Islet precursor cell (in vitro differentiated cells): Measurements from ENCODE around the gene SORBS1.

Experiments
- DNase-seq: peaks from one replicate; pipeline ENCODE4 v3.0.0-alpha.2; 2018

Gene SORBS1

DNA sequence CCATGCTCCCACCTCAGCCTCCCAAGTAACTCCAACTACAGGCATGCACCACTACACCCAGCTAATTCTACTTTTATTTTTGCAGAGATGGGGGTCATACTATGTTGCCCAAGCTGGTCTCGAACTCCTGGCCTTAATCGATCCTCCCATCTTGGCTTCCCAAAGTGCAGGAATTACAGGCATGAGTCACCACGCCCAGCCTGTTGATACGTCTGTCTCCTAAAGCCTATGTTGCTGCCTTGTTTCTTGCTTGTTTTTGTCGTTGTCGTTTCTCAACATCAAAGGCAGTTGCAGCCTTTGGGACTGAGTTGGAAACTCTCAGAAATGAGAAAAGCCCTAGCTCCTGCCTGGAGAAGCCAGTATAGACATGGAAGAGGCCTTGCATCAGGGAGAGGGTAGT, 49.9 kb downstream of the SORBS1 start:
- DNase-seq, result peak; percentile 62

DNA sequence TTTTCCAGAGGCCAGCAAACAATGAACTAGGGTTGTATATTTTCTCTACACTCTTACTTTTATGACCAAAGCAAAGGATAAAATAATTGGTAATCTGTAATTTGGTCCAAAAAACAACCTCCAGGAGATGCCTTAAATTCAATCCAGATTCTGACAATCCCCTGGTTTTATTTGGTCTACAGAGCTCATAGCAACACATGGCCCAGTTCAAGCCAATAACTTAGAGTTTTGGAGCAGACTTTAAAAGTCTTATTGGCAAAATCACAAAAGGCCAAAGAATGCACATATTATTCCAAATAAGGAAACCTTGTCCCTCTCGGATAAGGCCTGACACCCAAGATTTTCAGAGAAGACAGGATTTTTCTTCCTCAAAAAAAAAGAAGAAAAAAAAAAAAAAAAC, 51.9 kb downstream of the SORBS1 start:
- DNase-seq, result no peak

DNA sequence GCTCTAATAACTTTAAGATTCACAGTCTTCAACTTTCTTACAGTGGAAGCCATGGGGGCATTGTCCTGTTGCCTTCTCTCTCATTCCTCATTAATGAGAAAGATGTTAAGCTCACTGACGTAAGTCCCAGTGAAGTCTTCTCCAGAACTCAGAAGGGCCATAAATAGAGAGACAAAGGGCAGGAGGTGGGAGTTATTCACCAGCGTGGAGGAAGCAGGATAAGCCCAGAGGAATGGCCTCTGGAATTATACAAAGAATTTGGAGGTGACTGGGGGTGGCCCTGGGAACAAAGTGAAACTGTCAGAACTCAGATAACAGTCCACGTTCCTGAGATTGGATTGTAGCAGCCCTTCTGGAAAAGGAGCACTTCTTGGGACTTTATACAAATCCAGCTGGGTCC, 52.4 kb downstream of the SORBS1 start:
- DNase-seq, result no peak

DNA sequence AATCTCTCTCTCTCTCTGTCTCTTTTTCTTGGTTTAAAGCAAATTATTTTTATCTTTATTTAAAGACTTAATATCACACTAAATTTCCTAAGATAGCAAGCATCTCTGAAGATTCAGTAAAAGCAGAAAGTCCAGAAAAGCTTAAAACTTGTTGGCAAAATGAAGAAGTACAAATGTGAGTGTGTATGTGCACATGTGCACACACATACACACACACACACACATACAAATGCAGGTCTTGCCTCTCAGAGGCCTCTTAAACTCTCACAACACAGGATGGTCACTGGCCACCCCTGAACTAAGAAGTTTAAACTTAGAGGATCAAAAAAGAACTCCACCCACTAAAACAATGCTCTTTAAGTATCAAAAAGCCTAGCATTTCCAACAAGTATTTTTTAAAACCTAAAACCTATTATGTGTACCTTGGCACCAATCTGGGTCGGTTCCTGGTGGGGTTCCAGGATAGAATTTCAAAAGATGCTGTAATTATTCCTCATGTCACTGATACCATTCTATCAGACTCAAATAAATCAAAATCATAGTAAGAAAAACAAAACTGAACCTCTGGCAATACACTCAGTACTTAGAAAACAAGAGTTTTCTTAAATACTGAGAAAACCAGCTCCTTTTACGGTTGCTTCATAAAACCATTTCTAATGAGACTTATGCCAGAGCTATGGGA, 55.0 kb downstream of the SORBS1 start:
- no peak for DNase-seq

DNA sequence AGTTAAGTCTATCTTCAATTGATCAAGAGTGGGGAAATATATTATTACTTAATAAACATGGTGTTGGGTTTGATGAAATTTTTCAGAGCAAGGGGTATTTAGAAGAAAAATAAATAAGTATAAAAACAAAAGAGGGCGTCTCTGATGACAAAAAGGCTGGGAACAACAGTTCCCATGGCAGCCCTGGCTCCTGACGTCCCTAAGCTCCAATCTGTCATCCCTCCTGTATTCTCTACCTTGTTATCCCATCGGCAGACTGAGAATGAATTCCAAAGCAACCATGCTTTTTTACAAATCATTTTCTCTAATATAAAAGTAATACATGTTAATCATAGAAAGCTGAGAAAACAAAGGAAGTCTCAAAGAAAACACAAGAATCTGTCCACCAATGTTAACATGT, 55.5 kb downstream of the SORBS1 start:
- no peak for DNase-seq

DNA sequence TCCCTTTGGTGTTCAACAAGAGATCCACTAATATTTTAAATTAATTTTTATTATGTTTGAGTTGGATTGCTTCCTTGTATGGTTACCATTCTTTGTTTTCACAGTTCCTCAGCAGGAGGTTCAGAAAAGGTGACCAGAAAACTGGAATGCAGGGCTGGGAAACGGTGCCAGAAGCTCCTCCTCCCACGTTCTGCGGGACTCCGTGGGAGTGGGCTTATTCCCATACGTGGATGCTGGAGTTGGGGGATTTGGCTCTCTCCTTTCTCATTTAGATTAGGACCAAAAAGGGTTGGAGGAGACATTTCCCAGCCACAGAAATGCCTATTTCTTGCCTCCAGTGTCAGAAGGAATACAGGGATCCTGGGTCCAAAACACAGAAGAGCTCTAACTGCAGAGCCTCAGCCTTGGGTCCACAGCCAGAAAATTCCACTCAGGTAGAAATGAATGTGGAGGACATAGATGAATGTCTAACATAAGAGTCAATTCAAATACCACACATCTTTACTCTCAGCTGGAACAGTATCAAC, 56.0 kb downstream of the SORBS1 start:
- no peak for DNase-seq

DNA sequence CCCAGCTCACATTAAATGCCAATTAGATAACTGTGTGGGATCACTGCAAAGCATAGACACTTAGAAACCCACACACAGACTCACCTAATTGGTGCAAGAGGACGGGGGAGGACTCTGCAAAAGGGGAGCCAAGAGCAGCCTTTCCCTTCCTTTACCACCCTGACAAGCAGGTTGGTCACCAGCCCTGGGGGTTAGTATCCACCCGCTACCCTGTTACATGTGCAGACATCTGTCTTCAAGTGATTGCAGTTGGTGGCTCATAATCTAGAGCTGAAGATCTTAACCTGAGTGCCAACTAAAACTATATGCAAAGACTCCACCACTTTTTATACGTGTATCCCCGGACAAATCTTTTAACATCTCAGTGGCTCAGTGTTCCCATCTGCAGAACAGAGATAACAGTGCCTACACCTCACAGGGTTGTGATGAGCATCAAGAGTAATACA, 56.9 kb downstream of the SORBS1 start:
- DNase-seq, result no peak

DNA sequence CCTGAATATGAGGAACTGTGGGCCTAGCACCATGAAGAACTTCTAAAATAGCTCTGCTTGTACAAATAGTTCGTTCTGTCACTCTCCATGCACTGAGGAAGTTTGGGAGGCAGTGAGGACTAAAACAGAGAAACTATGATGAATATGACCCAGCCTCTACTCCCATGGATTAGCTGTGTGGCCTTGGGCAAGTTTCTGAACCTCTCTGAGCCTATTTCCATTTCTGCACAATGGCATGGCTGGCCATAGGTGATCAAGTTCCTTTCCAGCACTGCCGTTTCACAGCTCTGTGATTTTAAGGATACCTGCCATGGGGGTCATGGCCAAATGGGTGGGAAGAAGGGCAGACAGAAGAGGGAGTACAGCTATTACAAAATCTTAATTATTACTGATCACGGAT, 57.6 kb downstream of the SORBS1 start:
- DNase-seq, result no peak

DNA sequence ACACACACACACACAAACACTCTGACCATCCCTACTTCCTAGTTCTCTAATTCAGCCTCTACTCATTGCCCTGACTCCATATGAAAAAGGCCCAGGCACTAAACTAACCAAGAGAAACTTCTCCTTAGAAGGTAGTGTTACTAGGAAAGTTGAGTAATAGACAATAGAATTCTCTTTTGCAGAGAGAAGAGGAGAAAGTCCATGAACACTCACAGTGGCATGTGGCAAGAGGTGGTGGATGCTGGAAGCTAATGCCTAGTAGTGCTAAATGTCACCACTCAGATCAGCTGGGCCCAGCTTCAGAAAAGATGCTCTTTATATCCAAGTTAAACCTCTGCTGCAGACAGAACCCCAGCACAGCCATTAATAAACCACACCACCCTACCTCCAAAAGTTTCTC, 58.2 kb downstream of the SORBS1 start:
- DNase-seq, result no peak

DNA sequence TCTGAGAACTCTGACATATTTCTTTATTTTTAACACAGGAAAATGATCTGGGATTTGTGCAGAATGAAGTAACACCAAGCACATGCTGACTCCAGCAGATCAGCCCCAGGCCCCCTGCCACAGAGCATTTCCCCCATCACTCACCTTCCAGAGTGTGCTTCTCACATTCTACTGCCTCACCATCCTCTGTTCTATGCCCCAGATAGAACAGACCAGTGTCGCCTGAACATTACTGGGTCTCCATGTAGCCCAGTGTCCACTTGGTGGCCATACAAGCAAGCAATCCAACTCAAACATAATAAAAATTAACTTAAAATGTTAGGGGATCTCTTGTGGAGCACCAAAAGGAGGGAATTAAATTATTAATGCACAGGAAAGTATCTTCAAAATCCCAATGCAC, 58.8 kb downstream of the SORBS1 start:
- no peak for DNase-seq

DNA sequence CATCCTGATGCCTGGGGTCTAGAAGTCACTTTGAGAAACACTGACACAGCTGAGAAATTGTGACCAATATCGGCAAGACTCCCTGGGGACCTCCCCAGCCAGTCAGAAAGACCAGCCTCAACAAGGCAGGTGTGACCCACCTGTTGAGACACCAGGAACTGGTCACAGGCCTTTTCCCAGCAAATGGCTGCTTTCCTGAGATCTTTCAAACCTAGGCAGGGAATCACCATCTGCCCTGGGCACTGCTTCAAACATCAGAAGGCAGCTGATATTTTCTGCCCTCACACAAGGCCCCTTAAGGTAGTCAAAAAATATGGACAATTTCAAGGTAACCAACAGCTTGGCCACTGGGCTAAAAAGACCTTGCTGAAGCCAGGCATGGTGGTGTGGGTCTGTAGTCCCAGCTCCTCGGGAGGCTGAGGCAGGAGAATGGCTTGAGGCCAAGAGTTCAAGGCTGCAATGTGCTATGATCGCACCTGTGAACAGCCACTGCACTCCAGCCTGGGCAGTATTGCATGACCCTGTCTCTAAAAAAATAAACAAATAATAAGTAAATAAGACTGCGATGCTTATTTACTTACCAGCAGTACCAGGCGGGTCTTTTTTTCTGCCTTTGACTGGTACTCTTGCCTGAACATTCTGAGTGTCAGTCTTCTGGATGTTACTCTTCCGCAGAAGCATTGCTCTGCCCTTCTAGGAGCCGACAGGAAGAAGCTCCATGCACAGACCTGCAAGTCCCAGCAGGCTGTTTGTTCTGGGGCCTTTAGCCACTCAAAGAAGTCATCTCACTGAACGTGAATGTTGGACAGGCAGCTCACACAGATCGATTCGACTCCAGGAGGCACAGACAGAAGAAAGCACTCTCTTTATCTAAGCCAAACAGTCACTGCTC, 59.7 kb downstream of the SORBS1 start:
- no peak for DNase-seq

DNA sequence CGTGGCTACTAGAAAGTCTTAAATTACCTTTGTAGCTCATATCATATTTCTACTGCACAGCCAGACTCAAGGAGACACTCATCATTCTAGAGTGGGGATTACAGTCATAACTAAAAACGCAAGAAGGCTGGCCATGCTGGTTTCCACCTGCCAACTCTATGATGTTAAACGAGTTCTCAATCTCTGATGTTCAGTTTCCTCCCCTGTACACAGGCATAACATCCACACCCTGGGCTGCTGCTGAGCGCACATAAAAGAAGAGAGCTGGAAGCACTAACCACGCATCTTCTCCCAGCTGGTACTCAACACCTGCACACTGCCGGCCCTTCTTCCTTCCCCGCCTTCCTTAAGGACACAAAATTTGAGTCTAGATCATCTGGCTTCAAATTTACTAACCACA, 60.5 kb downstream of the SORBS1 start:
- no peak for DNase-seq

DNA sequence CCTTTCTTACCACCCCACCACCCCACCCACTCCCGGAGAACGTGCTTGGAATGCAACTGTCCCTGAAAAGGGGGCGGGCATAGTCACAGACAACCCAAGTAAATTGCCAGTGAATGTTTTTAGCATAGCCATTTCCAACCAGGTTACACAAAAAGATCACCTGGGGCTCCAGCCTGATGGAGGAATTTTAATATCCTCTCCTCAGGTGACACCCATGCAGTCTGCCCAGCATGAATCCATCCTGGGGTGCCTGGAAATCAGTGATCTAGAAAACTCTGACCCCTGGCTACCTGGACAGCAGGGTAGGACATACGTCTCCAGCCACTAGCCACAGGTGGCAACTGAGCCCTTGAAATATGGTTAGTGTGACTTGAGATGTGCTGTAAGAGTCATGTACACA, 61.1 kb downstream of the SORBS1 start:
- no peak for DNase-seq

DNA sequence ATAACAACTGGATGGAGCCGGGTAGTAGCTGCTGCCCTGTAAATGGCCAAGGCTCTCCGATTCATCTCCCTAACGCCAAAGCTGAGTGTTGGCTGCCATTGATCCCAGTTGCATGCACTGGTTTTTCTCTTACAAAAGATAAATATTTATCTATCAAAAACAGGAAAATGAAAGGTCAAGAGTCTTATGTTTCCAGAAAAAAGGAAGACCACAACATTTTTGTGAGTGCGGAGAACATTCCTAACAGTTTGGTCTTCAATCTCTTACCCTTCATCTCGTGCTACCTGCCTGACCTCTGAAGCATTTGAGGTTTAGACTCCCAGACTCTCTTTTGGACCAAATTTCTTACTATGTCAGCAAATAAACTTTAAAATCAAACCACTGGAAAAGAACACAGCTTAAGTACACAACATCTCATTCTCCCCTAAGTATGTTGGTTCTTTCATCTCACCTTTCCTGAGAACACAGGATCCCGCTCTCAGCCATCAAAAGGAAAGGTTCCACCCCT, 61.6 kb downstream of the SORBS1 start:
- DNase-seq, result no peak

DNA sequence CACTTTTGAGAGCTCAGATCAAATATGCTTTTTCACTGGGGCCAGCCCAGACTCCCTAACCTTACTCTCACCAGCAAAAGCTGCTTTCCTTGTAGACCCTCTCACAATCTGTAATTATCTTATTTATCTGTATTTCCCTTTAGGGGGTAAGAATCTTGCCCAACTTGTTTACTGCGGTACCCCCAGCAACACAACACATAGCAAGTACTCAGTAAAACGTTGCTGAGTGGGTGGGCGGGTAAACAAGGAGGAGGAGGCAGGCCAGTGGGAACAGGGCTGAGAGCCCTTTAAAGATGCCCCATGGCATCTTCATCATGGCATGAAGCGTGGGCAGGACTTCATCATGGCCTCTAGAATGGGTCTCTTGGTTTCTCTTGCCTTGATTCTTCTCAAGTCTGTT, 64.2 kb downstream of the SORBS1 start:
- no peak for DNase-seq

DNA sequence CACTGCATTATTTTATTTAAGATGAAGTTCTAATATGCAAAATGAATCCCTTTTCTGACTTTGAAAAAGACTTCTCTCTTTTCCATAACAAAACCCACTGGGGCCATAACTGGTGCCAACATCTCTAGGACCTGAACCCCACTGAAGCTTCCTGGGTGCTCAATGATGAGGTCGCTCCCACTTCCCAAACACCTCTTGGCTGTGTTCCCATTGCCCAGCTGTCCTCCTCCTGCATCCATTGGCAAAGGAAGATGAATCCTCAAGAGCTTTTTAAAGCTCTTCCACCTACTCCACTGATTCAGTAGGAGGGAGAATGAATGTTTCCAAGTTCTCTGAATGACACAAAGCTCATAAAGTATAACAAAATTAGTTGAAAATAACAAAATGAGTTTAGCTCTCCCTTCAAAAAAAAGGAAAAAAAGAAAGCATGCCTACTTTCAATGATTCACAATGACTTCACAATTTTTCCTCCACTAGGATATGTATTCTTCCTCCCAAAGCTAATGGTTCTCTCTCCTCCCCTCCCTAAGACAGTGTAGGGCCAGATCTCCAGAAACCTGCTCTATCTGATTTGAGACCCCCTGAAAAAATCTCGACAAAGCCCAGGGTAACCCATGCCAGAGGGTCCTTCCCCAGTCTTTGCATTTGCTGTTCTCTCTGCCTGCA, 64.8 kb downstream of the SORBS1 start:
- DNase-seq, result no peak

DNA sequence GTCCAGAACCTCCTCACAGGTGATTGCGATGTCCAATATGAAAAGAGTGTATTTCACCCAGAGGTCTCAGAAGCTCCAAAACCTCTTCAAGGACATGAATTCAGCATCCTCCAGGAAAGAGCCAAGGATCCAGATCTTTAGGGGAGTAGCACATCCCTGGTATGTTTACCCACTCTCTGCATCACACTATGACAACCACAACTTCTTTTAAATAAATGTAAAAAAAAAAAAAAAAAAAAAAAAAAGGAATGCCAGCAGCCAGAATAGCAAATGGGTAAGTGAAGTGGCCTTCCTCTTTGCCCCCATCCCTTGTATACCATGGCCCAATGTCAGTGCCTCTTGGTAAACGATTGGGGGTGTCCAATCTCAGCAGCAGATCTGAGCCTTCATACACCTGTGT, 67.3 kb downstream of the SORBS1 start:
- no peak for DNase-seq

DNA sequence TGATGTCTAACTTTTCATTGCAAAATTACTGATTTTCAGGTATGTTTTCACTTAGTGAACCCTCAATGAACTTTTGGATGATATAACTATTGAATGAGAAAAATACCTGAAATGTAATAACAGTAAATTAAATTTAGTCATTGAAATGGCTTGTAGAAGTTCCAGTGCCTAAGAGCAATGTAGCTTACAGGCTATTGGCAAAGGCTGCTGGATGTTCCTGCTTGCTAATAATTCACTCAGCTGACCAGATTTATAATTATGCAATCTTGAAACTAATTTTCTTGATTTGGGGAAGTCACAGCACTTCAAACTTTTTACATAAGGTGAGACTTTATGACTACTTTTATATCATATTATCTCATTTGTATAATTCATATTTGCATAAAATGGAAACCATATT, 73.2 kb downstream of the SORBS1 start:
- DNase-seq, result no peak

DNA sequence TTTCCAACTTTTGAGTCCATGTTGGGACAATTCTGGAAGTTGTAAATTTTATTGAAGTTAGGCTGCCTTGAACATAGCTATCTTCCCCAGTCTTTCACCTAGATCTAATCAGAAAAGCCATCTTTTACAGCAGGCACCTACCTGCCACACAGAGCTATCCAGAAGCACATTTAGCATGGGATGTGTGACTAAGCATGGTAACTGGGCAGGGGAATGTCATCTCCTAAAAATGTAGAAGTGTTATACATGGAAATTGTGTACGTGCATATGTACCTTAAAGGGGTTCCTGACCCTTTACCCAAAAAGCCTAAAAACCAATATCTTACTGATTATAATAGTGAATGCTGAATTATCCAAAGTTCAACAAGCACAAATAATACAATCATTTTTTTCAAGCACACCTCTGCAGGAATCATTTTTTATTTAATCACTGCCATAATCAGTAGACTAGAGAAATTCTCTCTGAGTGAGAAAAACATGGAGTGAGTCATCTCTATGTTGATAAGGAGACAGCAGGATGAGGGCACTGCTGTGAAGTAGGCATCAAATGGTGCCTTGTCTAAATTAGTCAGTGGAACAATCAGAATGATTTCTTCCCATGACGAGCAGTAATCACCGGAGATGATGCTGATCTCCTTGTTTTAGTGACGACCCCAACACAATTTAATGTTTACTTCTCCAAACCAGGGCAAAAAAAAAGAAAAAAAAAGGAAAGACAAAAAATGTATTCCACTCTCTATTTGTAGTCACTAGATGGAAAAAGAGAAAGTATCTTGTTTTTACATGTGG, 75.9 kb downstream of the SORBS1 start:
- DNase-seq, result peak; percentile 38

DNA sequence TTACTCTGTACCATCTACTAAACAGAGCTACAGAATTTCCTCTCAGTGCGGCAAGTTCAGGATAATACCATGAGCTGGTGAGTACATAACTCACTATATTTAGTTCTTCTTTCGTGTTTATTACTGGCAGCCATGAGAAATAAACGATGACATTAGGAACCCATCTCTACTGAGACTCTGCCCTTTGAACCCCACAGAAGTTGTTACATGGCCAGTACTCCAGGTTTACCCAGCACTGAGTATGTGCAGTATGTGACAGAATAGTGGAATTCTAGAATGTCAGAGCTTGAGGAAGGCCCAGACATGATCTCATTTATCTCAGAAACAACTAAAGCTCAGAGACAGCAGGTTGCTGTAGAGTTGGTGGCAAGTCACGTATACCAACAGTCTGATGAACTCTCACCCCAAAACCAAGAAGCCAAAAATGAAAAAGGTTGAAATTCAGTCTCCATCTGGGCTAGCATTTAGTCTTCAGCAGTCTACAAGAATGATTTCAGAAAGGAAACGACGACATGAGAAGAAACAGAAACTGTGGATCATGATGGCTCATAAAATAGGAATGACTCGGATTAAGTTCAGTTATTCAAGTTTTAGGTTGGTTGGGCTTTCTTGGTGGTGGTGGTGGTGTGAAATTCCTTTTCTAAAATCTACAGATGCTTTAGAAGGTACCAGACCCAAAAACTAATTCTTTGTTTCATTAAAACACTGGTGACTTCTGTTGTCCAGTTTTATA, 78.5 kb downstream of the SORBS1 start:
- DNase-seq, result no peak

DNA sequence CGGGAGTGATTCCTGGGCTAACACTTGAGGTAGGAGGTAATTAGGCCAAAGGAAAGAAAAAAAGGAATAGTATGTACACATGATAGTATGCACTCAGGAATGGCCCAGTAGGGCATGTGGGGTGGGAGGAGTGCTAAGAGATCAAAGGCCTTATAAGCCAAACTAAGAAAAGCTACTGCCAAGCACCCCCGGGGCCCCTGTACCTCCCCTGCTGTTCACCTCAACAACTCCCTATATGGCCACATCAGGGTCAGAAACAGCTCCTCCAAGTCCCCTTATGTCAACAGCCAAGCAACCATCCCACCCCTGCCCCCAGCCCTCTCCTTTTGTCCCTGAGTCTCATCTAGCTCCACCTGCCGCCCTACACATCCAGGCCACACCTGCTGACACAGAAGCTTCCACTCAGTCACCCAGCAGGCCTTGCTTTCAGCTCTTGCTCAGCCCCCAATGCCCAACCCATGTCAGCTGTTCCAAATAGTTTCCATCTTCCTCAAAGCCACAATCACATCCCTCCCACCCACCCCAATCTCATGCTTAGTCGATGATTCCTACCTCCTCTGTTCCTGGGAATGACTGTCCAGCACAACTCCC, 80.2 kb downstream of the SORBS1 start:
- DNase-seq, result no peak
